Measurements from ENCODE around the gene CTRL. TPM values are rescaled to one million over a fixed set of nuclear protein-coding genes. Genes with fewer than 3 reads are reported as not detected.
A peak's percentile ranks its signal among the peaks of the same experiment; 100 is the strongest.

Gene CTRL
- total RNA-seq, 1 donor from 2014 or later: 1.2 TPM

- Mint-ChIP-seq H3K27ac (ENCODE audit: unreplicated experiment) (peak overlapping the region; percentile 84), H3K4me3 (ENCODE audit: unreplicated experiment) (peak overlapping the region; percentile 86), H3K27me3 (ENCODE audit: low read depth, unreplicated experiment) (peaks cover 7% of the 10 kb centered on the region), H3K9me3 (ENCODE audit: unreplicated experiment) (no peaks in the 10 kb centered on the region), H3K36me3 (ENCODE audit: low read depth, unreplicated experiment) (peaks cover 5% of the 10 kb centered on the region), H3K4me1 (ENCODE audit: low read depth, unreplicated experiment) (peaks cover 22% of the 10 kb centered on the region)
- peaks cover 34% of the 10 kb centered on the region for H4K20me1 ChIP-seq (ENCODE audit: insufficient read depth, low read length)
- FAIRE-seq: no peak
- H3K9ac ChIP-seq (ENCODE audit: low read length): peak overlapping the region; percentile 100
- peak overlapping the region; percentile 100 for H3K4me3 ChIP-seq (ENCODE audit: insufficient read depth, low read depth, low read length)
- H3K9me3 ChIP-seq (ENCODE audit: insufficient read depth, low read depth, low read length): no peaks in the 10 kb centered on the region
- H3K79me2 ChIP-seq (ENCODE audit: insufficient read depth, low read length): peaks cover 39% of the 10 kb centered on the region
- no peak overlapping the region for H3K27ac ChIP-seq (ENCODE audit: low read depth, low read length)
- no peak for TF ChIP-seq EZH2 (IDR thresholded peaks at IDR 0.05; ENCODE audit: insufficient read depth, low read length)
- no peak for TF ChIP-seq CTCF (IDR thresholded peaks at IDR 0.05; ENCODE audit: insufficient read depth, low read depth, low read length)
- no peak for DNase-seq (ENCODE audit: low read depth)
- peak overlapping the region; percentile 95 for H2AFZ ChIP-seq (ENCODE audit: low read depth, low read length)
- H3K4me1 ChIP-seq (ENCODE audit: insufficient read depth, low read length): peaks cover 31% of the 10 kb centered on the region
- H3K27me3 ChIP-seq (ENCODE audit: insufficient read depth, low read length): no peaks in the 10 kb centered on the region
- H3K4me2 ChIP-seq (ENCODE audit: low read length): peak overlapping the region; percentile 100
- H3K36me3 ChIP-seq (ENCODE audit: insufficient read depth, low read length): no peaks in the 10 kb centered on the region
Measured at GRCh38 chr16:67969254-67970039, 37.8 kb upstream of the CTRL start.

- H3K27me3 Mint-ChIP-seq (ENCODE audit: low read depth, unreplicated experiment): peaks cover 7% of the 10 kb centered on the region
- FAIRE-seq (no peak), DNase-seq (ENCODE audit: low read depth) (peak; percentile 44)
- H3K36me3 ChIP-seq (ENCODE audit: insufficient read depth, low read length): no peaks in the 10 kb centered on the region
- peak within 1 kb of the TSS; percentile 99 for H3K27ac Mint-ChIP-seq (ENCODE audit: unreplicated experiment)
- H2AFZ ChIP-seq (ENCODE audit: low read depth, low read length): peak within 1 kb of the TSS; percentile 95
- no peaks in the 10 kb centered on the region for H3K9me3 Mint-ChIP-seq (ENCODE audit: unreplicated experiment)
- no peaks in the 10 kb centered on the region for H3K9me3 ChIP-seq (ENCODE audit: insufficient read depth, low read depth, low read length)
- H3K4me3 Mint-ChIP-seq (ENCODE audit: unreplicated experiment): peak within 1 kb of the TSS; percentile 99
- peak within 1 kb of the TSS; percentile 92 for H3K27ac ChIP-seq (ENCODE audit: low read depth, low read length)
- peaks cover 5% of the 10 kb centered on the region for H3K36me3 Mint-ChIP-seq (ENCODE audit: low read depth, unreplicated experiment)
- H3K4me2 ChIP-seq (ENCODE audit: low read length): peak within 1 kb of the TSS; percentile 100
- peaks cover 24% of the 10 kb centered on the region for H3K4me1 Mint-ChIP-seq (ENCODE audit: low read depth, unreplicated experiment)
- peaks cover 40% of the 10 kb centered on the region for H3K4me1 ChIP-seq (ENCODE audit: insufficient read depth, low read length)
- H3K4me3 ChIP-seq (ENCODE audit: insufficient read depth, low read depth, low read length): peak within 1 kb of the TSS; percentile 100
- peaks cover 42% of the 10 kb centered on the region for H4K20me1 ChIP-seq (ENCODE audit: insufficient read depth, low read length)
- TF ChIP-seq EZH2 (IDR thresholded peaks at IDR 0.05; ENCODE audit: insufficient read depth, low read length): no peak
- no peak for TF ChIP-seq CTCF (IDR thresholded peaks at IDR 0.05; ENCODE audit: insufficient read depth, low read depth, low read length)
- H3K79me2 ChIP-seq (ENCODE audit: insufficient read depth, low read length): peaks cover 47% of the 10 kb centered on the region
- H3K9ac ChIP-seq (ENCODE audit: low read length): peak within 1 kb of the TSS; percentile 100
- H3K27me3 ChIP-seq (ENCODE audit: insufficient read depth, low read length): no peaks in the 10 kb centered on the region
Measured at GRCh38 chr16:67968400-67969253, 37.0 kb upstream of the CTRL start, which contains the start of gene SLC12A4. SLC12A4 (minus strand) TSS chr16:67968637; CDS start chr16:67968553, 84 bp downstream.

Measured in astrocyte (in vitro differentiated cells and primary cell).